K562 (cell line): ENCODE measurements around the gene HOXB5. TPM values are rescaled to one million over a fixed set of nuclear protein-coding genes. Genes with fewer than 3 reads are reported as not detected.

ENCODE experiments used
- CBX8 ChIP-seq: fragments of 200-600 bp; sonication (generic); IDR thresholded peaks from 2 replicates; pipeline ENCODE4 v1.6.1; 2012; ENCODE audit warnings: borderline replicate concordance, mixed run types, low read depth, mild to moderate bottlenecking, moderate library complexity, mixed read lengths, low read length, control low read depth, inconsistent platforms; ENCODE audit not compliant: poor library complexity, severe bottlenecking; ENCODE audit errors: extremely low read depth
- DIDO1 ChIP-seq: fragments of 450-650 bp; IDR thresholded peaks from 2 replicates; pipeline ENCODE4 v1.6.1; 2016; ENCODE audit warnings: low read depth, missing biosample characterization, missing genetic modification characterization
- DNMT1 ChIP-seq: fragments of 450-650 bp; IDR thresholded peaks from 2 replicates; pipeline ENCODE4 v1.6.1; 2016; ENCODE audit warnings: antibody characterized with exemption, mild to moderate bottlenecking
- FOXK2 ChIP-seq, 2 experiments: fragments of 450-650 bp; IDR thresholded peaks in 1 of 2; conservative IDR thresholded peaks in 1 of 2; 2 replicates each; pipeline ENCODE4 v1.6.1; 2016; ENCODE audit warnings: low read depth in 2 of 2, mild to moderate bottlenecking in 1 of 2
- HDAC1 ChIP-seq, 2 experiments: fragments of 450-650 bp; IDR thresholded peaks; 2 replicates each; pipeline ENCODE4 v1.6.1; 2016 to 2017; ENCODE audit warnings: inconsistent platforms in 1 of 2, mild to moderate bottlenecking in 1 of 2, moderate library complexity in 1 of 2
- KLF13 ChIP-seq: fragments of 450-650 bp; IDR thresholded peaks from 2 replicates; pipeline ENCODE4 v1.6.1; 2016; ENCODE audit warnings: missing genetic modification characterization, low read depth, mild to moderate bottlenecking, missing compliant biosample characterization, moderate library complexity, borderline replicate concordance
- MGA ChIP-seq: fragments of 450-650 bp; IDR thresholded peaks from 2 replicates; pipeline ENCODE4 v1.6.1; 2016; ENCODE audit warnings: mild to moderate bottlenecking, moderate library complexity
- TAF15 ChIP-seq: fragments of 200-400 bp; formaldehyde crosslinking; IDR thresholded peaks from 2 replicates; pipeline ENCODE4 v1.6.1; 2017; ENCODE audit warnings: mild to moderate bottlenecking, low read depth, low read length, moderate library complexity
- ZBTB1 ChIP-seq: sonication (generic); formaldehyde crosslinking; IDR thresholded peaks from 2 replicates; pipeline ENCODE4 v1.8.1; 2023; ENCODE audit warnings: missing genetic modification reagents, low read depth, mild to moderate bottlenecking, borderline replicate concordance
- ZNF511 ChIP-seq: sonication (generic); formaldehyde crosslinking; IDR thresholded peaks from 2 replicates; pipeline ENCODE4 v1.8.0; 2022; ENCODE audit warnings: mild to moderate bottlenecking, missing genetic modification reagents
- polyA plus RNA-seq, 8 experiments: library from polyadenylated mRNA; depleted of rRNA in 4 of 8; stranded (reverse) in 5 of 8; unstranded in 3 of 8; fragments of >200 nt; fragmentation: Nextera tagmentation in 2 of 8; fragmentation: Illumina TruSeq in 1 of 8; extraction: Ambion mirVana in 2 of 8; extraction: Trizol in 1 of 8; gene quantifications; 2 replicates each; pipeline versions ENCODE4 v1.2.1 to v1.2.3, GENCODE V29; 2011 to 2014; ENCODE audit warnings: inconsistent platforms in 1 of 8, missing spikeins in 1 of 8
- total RNA-seq, 7 experiments: library from RNA; depleted of rRNA in 6 of 7; stranded (reverse); fragments of >200 nt in 6 of 7; fragmentation: Illumina TruSeq in 2 of 7; extraction: Trizol in 2 of 7; gene quantifications; 2 replicates each; pipeline versions ENCODE4 v1.2.1 to v1.2.3, GENCODE V29; 2011 to 2021; ENCODE audit warnings: low replicate concordance in 1 of 7

The HOXB5 gene
- total and polyA plus RNA-seq, 9 of the 15 experiments (the other 6 are each of a cell fraction or from before 2014, with no cell fraction given) = 0.24 to 2.7 (median 0.65) TPM

DNA sequence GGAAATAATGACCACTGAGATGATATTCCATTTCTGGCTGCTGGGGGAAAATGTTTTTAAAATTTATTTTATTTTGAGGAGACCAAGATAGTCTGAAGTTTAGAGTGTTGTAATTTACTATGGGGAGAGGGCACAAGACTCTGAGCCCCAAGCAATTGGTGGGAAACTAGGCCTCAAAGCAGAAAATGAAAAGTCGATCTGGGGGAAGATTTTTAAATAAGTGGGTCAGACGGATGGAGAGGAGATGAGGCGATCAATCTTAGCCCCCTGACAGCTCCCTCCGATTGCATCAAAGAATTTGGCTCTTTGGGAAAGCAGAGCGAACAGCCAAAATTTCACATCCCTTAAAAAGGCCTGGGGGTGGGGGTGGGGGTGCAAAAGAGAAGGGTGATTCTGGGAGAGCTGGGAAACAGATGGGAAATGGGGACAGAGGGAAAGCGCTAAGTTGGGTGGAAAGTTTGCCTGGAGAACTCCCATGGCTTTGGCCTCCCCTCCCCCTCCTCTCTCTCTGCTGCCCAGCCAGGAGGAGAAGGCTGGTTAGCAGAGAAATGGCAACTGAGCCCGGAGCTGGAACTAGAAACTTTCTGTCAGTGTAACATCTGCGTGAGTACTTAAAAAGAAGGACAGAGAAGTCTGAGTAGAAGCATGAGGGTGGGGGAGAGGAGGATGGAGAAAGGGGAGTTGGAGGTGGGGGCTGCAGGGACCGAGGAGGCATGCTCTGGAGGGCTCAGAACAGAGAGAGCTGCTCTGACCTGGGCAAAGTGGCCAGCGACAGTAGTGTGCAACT lies 47.2 kb downstream of the HOXB5 start (continued):
- TF ChIP-seq MGA = no peak
- no peak for TF ChIP-seq CBX8
- no peak for TF ChIP-seq ZNF511 (CRISPR knock-in tag)
- no peak for TF ChIP-seq DIDO1
- TF ChIP-seq ZBTB1 = no peak
- no peak; a peak in 1 of 4 replicates for TF ChIP-seq HDAC1 (IDR thresholded peaks at IDR 0.05)
- TF ChIP-seq FOXK2 (conservative IDR thresholded peaks at IDR 0.05 in 1 of 2, IDR thresholded peaks at IDR 0.05 in 1 of 2; ENCODE audit: low read depth in 2 of 2) = no peak
- no peak for TF ChIP-seq TAF15
- no peak for TF ChIP-seq KLF13 (tag)
- 0 out of 2 replicates have a peak, but pooled peaks have one; percentile 46 for TF ChIP-seq DNMT1
